HG02943 (cell line): ENCODE results near the gene ISCU.
"Not testable (repeated sequence)": the region's sequence is repeated elsewhere in the genome, so short reads cannot be mapped to it uniquely, and the experiment has no call there.

ENCODE experiments used
- ATAC-seq: cut with Tn5 transposase; IDR thresholded peaks from one replicate; pipeline ENCODE4 v1.9.1; 2021; ENCODE audit warnings: mild to moderate bottlenecking, low read depth, moderate library complexity; ENCODE audit not compliant: unreplicated experiment

ISCU gene

DNA sequence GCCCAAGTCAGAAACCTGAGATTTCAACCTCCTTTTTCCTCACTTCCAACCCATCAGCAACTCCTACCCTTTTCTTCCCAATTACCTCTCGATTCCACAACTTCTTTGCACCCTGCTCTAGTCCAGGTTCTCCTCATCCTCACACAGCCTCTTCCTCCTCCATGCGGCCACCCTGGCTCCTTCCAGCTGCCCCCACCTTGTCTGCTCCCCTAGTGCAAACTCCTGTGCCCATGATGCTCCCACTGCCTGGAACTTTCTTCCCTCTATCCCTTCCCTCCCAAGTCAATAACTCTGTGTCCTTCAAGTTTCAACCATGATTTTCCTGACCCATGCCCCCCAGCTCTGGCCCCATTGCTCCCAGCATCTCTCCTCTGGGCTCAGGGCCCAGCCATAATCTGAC, 54.0 kb downstream of the ISCU start:
- no peak for ATAC-seq

DNA sequence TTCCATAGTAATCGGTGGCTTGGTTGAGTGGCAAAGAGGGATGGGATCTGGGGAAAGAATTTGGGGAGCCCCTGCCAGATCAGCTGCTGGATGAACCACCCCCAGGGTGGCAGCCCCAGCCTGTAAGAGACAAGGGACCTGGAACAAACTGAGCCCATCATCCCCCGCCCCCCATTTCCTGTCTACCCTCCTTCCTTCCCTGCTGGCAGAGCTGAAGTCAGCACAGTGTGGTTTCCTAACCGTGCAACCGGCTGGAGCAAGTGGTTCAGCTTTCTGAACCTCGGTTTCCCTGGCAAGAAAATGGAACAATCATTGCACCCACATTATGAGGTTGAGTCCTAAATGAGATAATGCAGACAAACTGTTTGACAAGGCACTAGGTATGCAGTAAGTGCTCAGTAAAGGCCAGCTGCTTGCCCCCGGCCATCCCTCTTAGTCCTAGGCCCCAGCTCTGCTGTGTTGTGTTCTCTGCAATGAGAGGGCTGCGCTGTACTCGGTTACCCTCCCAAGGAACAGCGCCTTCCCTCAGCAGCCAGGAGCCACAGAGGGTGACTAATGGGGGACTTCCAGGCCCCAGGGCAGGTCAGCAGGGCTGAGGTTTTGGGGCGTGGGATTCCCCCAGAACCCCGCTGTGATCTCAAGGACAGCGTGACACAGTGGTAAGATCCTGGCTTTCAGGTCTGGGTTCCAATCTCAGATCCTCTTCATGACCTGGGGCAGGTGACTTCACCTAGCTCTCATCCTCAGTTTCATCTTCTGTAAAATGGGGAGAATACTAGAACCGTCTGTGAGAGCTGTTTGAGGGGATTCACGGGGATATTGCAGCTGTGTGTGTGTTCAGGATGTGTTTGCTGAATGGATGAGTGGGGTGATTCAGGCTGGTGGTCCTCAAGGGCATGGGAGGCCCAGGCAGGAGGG, 54.8 kb downstream of the ISCU start:
- ATAC-seq = no peak

GRCh38 chr12:108618079-108618952, 55.9 kb downstream of the ISCU start:
- ATAC-seq = no peak

DNA sequence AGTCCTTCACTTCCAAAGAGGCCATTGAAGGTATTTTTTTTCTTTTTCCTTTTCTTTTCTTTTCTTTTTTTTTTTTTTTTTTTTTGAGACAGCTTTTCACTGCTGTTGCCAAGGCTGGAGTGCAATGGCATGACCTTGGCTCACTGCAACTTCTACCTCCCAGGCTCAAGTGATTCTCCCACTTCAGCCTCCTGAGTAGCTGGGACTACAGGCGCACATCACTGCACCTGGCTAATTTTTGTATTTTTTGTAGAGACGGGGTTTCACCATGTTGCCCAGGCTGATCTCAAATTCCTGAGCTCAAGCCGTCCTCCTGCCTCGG, 56.5 kb downstream of the ISCU start:
- ATAC-seq = not testable (repeated sequence)
